22Rv1 (cell line): ENCODE data around the gene PLA2G2E.

Experiments
- CTCF ChIP-seq: fragments of 450-650 bp; IDR thresholded peaks from 2 replicates; pipeline ENCODE4 v1.5.1; 2017; ENCODE audit warnings: mild to moderate bottlenecking
- ZFX ChIP-seq: fragments of 450-650 bp; IDR thresholded peaks from 2 replicates; pipeline ENCODE4 v1.6.1; 2017; ENCODE audit warnings: antibody characterized with exemption, borderline replicate concordance

DNA sequence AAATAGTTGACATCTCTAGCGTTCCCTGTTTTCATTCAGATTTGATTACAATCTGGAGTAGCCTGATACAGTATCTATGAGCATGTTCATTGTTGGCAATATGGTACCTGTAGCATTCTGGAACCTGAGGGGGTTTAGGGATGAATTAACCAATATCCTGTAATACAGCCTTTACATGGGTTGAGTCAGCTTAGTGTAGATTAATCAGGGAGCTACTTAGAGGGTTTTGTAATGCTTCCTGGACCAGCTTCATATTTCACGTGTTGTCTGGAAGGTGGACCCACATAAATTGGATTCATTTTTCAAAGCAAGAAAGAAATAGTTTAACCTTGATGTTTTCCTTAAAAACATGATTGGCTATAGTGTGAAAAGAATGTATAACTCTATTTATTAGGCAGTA lies 37.6 kb downstream of the PLA2G2E start:
- TF ChIP-seq CTCF (no peak), ZFX (no peak)
